Omental fat pad (tissue), 4 donors: ENCODE results near the gene TRPM3. TPM values are rescaled to one million over a fixed set of nuclear protein-coding genes. Genes with fewer than 3 reads are reported as not detected.

Experiments used
- ATAC-seq: fragments of 150-250 bp; one replicate; pipeline ENCODE4 v1.9.1; 2016; ENCODE audit warnings: mild to moderate bottlenecking, moderate library complexity; ENCODE audit not compliant: low FRiP score
- DNase-seq: peaks from one replicate; pipeline ENCODE4 v3.0.0-alpha.2; 2019; ENCODE audit warnings: low spot score
- total RNA-seq, 4 donors: library from RNA; depleted of rRNA; stranded (reverse); fragments of >200 nt; gene quantifications; one replicate each; pipeline ENCODE4 v1.1.0, GENCODE V29; 2016
- TF ChIP-seq, protein P1 (sequence below), 3 donors: fragments of 450-650 bp; IDR thresholded peaks; one replicate each; pipeline ENCODE4 v1.5.1; 2016 to 2017; ENCODE audit warnings: antibody characterized with exemption in 3 of 3, mild to moderate bottlenecking in 3 of 3, moderate library complexity in 2 of 3

Gene TRPM3
- total RNA-seq, 4 donors from 2014 or later = 0.60 to 9.3 (median 1.5) TPM

DNA sequence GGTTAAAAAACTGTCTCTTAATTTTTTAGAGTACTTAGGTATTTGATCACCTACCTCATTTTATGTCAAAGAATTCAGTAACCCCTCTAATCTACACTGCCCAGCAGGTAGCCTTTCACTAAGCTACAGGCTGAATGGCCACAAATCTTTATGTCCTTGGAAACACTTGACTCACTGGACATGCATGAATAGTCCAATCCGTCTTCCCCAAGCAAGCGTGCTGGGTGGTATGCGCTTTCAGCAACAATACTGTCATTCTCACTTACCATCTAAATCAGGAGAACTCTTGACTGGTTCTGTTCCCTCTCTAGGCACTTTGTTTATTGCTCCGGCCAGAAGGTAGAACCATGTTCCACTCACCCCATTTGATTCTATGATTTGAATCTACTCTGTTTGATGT lies 73.1 kb downstream of the TRPM3 start:
- TF ChIP-seq, protein P1, sequence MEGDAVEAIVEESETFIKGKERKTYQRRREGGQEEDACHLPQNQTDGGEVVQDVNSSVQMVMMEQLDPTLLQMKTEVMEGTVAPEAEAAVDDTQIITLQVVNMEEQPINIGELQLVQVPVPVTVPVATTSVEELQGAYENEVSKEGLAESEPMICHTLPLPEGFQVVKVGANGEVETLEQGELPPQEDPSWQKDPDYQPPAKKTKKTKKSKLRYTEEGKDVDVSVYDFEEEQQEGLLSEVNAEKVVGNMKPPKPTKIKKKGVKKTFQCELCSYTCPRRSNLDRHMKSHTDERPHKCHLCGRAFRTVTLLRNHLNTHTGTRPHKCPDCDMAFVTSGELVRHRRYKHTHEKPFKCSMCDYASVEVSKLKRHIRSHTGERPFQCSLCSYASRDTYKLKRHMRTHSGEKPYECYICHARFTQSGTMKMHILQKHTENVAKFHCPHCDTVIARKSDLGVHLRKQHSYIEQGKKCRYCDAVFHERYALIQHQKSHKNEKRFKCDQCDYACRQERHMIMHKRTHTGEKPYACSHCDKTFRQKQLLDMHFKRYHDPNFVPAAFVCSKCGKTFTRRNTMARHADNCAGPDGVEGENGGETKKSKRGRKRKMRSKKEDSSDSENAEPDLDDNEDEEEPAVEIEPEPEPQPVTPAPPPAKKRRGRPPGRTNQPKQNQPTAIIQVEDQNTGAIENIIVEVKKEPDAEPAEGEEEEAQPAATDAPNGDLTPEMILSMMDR (IDR thresholded peaks at IDR 0.05) = no peak
- ATAC-seq (no peak), DNase-seq (no peak)

DNA sequence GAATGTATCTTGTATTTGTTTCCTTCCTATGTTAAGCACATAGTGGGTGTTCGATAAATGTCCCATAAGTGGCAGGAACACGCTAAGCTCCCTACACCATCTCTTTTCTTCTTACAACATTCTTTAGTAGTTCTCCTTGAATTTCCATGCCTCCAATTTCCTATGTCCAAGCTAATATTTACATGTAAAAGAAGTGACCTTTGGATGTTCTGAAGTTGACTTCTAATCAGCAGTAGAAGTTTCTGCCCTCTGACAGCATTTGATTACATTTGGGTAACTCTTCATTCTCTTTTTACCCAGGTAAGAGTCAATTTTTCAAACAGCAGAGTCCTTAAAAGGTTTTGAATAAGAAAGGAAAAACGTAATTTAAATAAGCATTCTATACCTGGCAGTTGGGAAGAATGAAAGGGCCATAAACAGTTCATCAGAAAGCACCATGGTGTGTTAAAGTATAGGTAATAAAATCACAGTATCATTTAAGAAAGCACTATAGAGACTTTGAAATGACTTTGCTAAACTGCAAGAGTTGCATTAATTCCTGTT lies 78.9 kb downstream of the TRPM3 start:
- no peak for ATAC-seq
- DNase-seq = no peak
- TF ChIP-seq, protein P1 (IDR thresholded peaks at IDR 0.05) = no peak

DNA sequence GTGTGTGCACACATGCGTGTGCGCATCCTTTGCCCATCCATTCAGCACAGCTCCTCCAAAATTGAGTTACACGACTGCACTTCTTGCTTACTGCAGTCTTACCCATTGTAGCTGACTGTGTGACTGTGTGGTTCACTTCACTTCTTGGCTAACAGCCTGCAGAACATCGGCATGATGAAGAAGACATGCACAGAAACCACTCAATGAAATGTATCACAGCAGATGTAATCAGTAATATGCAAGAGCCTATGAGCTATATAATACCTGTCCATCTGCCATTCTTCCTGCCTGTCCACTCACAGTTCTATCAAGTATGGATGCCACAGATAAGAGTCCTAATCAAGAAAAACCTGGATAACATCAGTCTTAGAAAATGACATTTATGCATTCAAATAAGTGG lies 83.9 kb downstream of the TRPM3 start:
- TF ChIP-seq, protein P1 (IDR thresholded peaks at IDR 0.05) = no peak
- ATAC-seq = no peak
- no peak for DNase-seq

DNA sequence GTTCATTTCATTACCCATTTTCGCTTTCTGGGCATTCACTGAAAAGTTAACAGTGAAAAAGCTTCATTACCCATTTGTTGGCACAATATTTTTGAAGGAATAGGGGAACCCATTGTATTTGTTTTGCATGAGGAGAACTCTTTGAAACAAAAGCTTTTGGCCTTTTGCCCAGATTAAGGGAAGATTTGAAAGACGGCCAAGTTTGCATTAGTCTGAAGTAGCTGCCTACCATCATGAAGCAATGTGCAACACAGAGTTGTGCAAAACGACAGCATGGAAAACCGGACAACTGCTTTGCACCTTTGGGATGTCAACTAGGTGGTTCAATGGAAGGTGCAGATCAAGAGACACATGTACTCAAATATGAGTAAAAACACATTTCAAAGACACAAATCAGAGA lies 84.9 kb downstream of the TRPM3 start:
- DNase-seq (no peak), ATAC-seq (no peak)
- TF ChIP-seq, protein P1 (IDR thresholded peaks at IDR 0.05) = no peak

DNA sequence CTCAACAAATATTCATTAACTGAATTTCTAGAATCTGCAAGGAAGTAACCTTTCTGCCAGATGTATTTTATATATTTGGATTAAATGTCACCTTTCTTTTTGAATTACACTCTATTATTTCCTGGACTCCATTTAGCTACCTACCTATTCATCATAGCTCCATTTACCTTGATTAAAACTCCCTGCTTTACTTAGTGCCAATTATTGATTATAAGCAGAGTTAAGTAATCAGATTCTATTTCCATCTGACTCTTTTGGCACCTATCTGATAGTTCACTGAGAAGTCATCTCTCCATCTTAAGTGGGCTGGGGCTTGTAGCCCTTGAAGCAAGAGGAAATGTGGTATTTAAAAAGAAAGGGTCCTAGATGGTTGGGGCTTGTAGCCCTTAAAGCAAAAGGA lies 88.6 kb downstream of the TRPM3 start:
- DNase-seq = no peak
- TF ChIP-seq, protein P1 (IDR thresholded peaks at IDR 0.05) = no peak
- no peak for ATAC-seq

DNA sequence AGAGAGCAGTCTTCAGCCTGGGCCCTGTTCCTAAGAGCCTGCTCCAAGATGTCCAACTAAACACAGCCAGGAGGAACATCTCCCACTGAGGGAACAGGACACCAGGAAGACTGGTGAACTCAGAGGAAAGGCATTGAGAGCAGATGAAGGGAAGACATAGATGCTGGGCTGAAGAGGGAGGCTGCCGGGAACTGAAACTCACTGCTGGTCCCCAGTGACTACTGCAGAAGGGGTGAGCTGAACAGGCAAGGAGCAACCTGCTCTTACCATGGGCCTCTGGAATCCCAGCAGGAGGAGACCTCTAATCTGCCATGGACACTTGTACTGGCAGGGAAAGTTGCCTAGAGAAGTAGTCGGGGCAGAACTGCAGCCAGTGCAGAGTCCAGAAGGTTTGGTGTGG lies 95.7 kb downstream of the TRPM3 start:
- TF ChIP-seq, protein P1 (IDR thresholded peaks at IDR 0.05) = no peak
- ATAC-seq (no peak), DNase-seq (no peak)

DNA sequence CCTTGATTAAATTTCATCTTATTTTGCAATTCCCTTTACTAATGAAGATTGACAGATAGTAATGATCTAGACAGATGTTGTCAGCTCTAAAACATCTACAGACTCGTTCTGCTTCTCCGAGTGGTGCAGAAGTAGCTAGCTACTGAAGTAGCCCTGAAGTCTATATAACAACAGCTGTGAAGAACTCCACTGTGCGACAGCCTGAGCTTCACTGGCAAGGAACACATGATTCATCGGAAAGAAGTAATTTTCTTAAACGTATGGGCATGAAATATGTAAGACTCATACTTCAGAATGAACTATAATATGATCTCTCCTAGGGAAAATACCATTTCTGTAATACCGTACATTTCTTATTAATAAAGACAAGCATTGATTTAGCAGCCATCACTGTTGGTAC lies 96.2 kb downstream of the TRPM3 start:
- no peak for DNase-seq
- ATAC-seq = no peak
- TF ChIP-seq, protein P1 (IDR thresholded peaks at IDR 0.05) = no peak
